ENCODE results near the gene ANKRD11. TPM values are rescaled to one million over a fixed set of nuclear protein-coding genes. Genes with fewer than 3 reads are reported as not detected.

The ANKRD11 gene
- total RNA-seq, 1 donor from 2014 or later: 178 TPM

DNA sequence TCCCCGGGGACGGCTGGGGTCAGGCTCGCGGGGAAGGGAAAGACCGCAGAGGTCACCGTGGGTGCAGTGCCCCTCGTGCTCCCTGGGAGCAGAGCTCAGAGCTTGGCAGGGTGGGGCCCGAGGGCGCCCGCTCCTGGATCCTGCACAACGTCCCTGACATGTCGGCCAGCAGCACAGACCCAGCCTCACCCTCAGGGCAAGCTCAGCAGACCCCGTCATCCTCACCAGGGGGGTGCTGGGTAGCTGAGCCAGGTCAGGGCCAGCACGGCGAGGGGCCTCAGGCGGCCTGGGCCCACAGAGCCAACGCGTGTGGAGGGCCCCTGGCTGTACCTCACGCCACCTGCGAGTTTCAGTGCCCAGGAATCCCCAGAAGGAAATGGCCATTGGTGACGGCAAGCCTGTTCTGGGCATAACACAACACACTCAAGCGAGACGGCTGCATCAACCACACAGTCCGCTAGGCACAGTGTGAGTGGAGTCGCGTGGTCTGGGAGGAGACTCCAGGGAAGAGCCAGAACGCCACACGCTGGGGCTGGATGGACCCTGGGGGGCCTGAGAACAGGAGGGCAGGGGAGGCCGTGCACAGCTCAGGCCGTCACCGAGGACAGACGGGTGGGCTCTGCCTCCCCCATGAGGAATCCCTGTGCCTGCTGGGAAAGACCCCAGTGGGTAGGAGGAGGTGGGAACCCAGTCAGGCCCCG lies 212.6 kb downstream of the ANKRD11 start:
- H3K27me3 Mint-ChIP-seq: no peaks in the 10 kb centered on the region
- H3K4me3 Mint-ChIP-seq (ENCODE audit: low read depth): no peak overlapping the region
- DNase-seq (ENCODE audit: low spot score, unreplicated experiment): no peak
- H3K9me3 Mint-ChIP-seq (ENCODE audit: low read depth): no peaks in the 10 kb centered on the region
- TF ChIP-seq, protein P1, sequence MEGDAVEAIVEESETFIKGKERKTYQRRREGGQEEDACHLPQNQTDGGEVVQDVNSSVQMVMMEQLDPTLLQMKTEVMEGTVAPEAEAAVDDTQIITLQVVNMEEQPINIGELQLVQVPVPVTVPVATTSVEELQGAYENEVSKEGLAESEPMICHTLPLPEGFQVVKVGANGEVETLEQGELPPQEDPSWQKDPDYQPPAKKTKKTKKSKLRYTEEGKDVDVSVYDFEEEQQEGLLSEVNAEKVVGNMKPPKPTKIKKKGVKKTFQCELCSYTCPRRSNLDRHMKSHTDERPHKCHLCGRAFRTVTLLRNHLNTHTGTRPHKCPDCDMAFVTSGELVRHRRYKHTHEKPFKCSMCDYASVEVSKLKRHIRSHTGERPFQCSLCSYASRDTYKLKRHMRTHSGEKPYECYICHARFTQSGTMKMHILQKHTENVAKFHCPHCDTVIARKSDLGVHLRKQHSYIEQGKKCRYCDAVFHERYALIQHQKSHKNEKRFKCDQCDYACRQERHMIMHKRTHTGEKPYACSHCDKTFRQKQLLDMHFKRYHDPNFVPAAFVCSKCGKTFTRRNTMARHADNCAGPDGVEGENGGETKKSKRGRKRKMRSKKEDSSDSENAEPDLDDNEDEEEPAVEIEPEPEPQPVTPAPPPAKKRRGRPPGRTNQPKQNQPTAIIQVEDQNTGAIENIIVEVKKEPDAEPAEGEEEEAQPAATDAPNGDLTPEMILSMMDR (IDR thresholded peaks at IDR 0.05; ENCODE audit: unreplicated experiment): no peak
- H3K27ac Mint-ChIP-seq: peak overlapping the region; percentile 78
- H3K36me3 Mint-ChIP-seq (ENCODE audit: insufficient read depth): peaks cover 13% of the 10 kb centered on the region
- H3K4me1 Mint-ChIP-seq (ENCODE audit: low read depth): no peaks in the 10 kb centered on the region

DNA sequence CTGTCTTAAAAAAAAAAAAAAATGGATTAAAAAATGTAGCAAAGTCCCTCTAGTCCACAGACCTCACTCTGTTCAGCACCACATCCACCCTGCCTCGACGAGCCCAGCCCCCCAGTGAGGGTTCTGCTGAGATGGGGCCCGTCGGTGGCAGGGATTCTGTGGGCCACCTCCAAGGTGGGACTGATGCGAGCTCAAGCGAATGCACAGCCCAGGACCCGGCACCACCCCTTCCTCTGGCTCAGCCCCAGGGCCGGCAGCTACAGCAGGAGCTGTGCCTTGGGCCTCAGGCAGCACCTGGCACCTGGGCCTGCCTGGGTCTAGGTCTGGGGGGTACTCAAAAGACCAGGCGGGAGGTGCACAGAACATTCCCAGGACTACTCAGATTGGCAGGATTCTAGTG lies 213.3 kb downstream of the ANKRD11 start:
- TF ChIP-seq, protein P1 (IDR thresholded peaks at IDR 0.05; ENCODE audit: unreplicated experiment): no peak
- H3K4me3 Mint-ChIP-seq (ENCODE audit: low read depth): no peak overlapping the region
- H3K36me3 Mint-ChIP-seq (ENCODE audit: insufficient read depth): peaks cover 17% of the 10 kb centered on the region
- no peaks in the 10 kb centered on the region for H3K9me3 Mint-ChIP-seq (ENCODE audit: low read depth)
- no peaks in the 10 kb centered on the region for H3K27me3 Mint-ChIP-seq
- no peaks in the 10 kb centered on the region for H3K4me1 Mint-ChIP-seq (ENCODE audit: low read depth)
- H3K27ac Mint-ChIP-seq: no peak overlapping the region
- DNase-seq (ENCODE audit: low spot score, unreplicated experiment): no peak

DNA sequence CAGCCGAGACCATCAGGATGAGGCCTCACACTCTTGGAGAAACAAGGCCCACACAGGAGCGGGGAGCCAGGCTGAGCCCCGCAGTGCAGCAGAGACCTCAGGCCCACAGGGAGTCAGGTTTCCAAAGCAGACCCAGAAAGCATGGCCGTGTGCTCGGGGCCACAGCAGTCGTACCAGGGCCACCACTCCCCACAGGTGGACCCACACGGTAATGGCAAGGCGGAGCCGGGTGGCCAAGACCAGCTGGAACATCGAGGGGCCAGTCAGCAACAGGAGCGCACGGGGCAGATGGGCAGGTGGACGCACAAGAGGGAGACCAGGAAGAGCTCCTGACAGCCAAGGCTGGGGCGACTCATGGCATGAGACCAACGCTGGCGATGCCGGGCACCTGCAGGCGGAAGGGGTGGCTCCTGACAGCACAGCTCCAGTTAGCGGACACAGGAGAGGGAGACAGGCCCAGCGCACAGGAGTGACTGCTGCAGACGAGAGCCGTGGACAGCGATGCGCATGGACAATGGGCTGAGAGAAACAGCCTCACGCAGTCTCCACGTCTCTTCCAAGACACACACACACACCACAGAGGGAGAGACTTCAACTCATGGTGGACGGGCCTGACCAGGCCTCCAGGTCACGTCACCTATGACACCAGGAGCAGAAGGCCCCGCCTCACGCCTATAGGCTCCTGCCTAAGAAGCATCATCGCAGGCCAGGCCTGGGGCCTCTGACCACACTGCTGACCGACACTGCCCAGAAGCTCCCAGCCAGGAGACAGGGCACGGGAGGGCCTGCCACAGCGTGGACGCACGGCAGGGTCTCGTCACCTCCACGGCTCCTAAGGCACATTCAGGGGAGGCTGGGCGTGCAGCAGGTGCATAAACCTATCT lies 214.3 kb downstream of the ANKRD11 start:
- no peak overlapping the region for H3K4me3 Mint-ChIP-seq (ENCODE audit: low read depth)
- no peak for DNase-seq (ENCODE audit: low spot score, unreplicated experiment)
- H3K4me1 Mint-ChIP-seq (ENCODE audit: low read depth): no peaks in the 10 kb centered on the region
- TF ChIP-seq, protein P1 (IDR thresholded peaks at IDR 0.05; ENCODE audit: unreplicated experiment): no peak
- no peaks in the 10 kb centered on the region for H3K27me3 Mint-ChIP-seq
- peaks cover 25% of the 10 kb centered on the region for H3K36me3 Mint-ChIP-seq (ENCODE audit: insufficient read depth)
- peak overlapping the region; percentile 67 for H3K27ac Mint-ChIP-seq
- H3K9me3 Mint-ChIP-seq (ENCODE audit: low read depth): no peaks in the 10 kb centered on the region

DNA sequence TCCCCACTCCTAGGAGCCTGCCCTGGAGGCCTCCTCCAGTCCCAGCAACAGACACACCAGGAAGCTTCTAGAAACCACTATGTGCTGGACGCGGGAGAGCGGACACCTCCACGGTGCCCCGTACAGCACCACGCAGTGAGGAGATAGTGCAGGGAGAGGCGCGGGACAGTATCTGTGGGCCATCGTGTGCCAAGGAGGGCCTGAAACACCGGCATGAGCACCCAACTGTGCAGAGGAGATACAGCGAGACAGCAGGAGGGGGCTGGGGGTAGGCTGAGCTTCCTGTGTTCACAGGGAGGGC lies 215.1 kb downstream of the ANKRD11 start:
- Mint-ChIP-seq H3K9me3 (ENCODE audit: low read depth) (no peaks in the 10 kb centered on the region), H3K27me3 (no peaks in the 10 kb centered on the region), H3K4me1 (ENCODE audit: low read depth) (no peaks in the 10 kb centered on the region), H3K36me3 (ENCODE audit: insufficient read depth) (peaks cover 21% of the 10 kb centered on the region), H3K27ac (no peak overlapping the region), H3K4me3 (ENCODE audit: low read depth) (no peak overlapping the region)
- TF ChIP-seq, protein P1 (IDR thresholded peaks at IDR 0.05; ENCODE audit: unreplicated experiment): no peak
- no peak for DNase-seq (ENCODE audit: low spot score, unreplicated experiment)

DNA sequence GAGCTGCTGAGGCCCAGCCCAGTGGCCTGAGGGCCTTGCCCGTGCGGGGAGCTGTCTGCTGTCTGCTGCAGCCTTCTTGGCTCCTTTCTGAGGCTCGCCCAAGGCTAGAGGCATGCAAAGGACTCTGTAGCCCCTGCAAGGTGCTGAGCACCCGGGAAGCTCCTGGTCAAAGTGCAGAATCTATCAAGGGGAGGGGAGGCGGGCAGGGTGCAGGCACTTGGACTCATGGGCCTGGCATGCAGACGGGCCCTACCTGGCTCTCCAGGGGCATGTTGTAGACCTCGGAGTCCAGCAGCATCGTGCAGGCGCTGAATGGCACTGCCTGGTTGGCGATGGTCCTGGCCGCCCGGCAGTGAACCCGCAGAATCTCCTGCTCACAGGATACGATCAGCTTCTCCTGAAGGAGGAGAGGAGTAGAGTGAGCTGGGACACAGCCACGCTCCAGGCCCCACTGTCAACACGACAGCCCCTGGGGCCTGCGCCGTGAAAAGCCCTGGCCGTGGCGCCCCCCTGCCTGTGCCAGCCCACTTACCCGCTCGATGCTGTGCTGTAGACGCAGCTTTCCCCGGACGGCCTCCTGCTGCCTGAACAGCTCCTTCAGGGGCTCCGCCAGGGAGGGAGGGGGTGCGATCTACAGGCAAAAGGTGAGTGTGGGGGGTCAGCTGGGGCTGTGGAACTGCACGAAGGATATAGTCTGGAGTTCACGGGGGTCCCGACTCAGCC lies 215.6 kb downstream of the ANKRD11 start:
- H3K4me1 Mint-ChIP-seq (ENCODE audit: low read depth): no peaks in the 10 kb centered on the region
- no peak overlapping the region for H3K4me3 Mint-ChIP-seq (ENCODE audit: low read depth)
- TF ChIP-seq, protein P1 (IDR thresholded peaks at IDR 0.05; ENCODE audit: unreplicated experiment): no peak
- H3K9me3 Mint-ChIP-seq (ENCODE audit: low read depth): no peaks in the 10 kb centered on the region
- no peak overlapping the region for H3K27ac Mint-ChIP-seq
- DNase-seq (ENCODE audit: low spot score, unreplicated experiment): no peak
- H3K36me3 Mint-ChIP-seq (ENCODE audit: insufficient read depth): peaks cover 23% of the 10 kb centered on the region
- H3K27me3 Mint-ChIP-seq: no peaks in the 10 kb centered on the region

Measured in progenitor cell of endocrine pancreas (in vitro differentiated cells).